GM11168 (cell line): ENCODE data around the gene RTF1.

ENCODE experiments used
- in situ Hi-C: fragments of 300-500 bp; cut with MboI; formaldehyde crosslinking; loops from one replicate; pipeline ENCODE4 v1.12.0; 2022; ENCODE audit warnings: low sequenced_read_pairs; ENCODE audit not compliant: unreplicated experiment

Gene RTF1

GRCh38 chr15:41484937-41485625, 68.2 kb downstream of the RTF1 start:
- in situ Hi-C loops: no loop called here

- in situ Hi-C loops: no loop called here
These were observed 69.4 kb downstream of the RTF1 start for GRCh38 chr15:41486286-41486685.

- in situ Hi-C loops: no loop called here
These were observed 70.5 kb downstream of the RTF1 start for GRCh38 chr15:41487381-41487780.

GRCh38 chr15:41487802-41488201, 70.9 kb downstream of the RTF1 start:
- in situ Hi-C loops: no loop called here

- in situ Hi-C loops: no loop called here
These were observed 72.7 kb downstream of the RTF1 start for GRCh38 chr15:41489641-41490040.

- in situ Hi-C loops: no loop called here
These were observed 73.5 kb downstream of the RTF1 start for GRCh38 chr15:41490355-41490754.

- in situ Hi-C loops: no loop called here
These were observed 75.0 kb downstream of the RTF1 start for GRCh38 chr15:41491889-41492288.

- in situ Hi-C loops: no loop called here
These were observed 75.8 kb downstream of the RTF1 start for GRCh38 chr15:41492597-41493204.

- in situ Hi-C loops: no loop called here
These were observed 76.5 kb downstream of the RTF1 start, which contains the start of gene ITPKA for GRCh38 chr15:41493205-41493901. Gene ITPKA (plus strand): TSS chr15:41493874. CDS start chr15:41493928, 54 bp downstream.

GRCh38 chr15:41493902-41494189, 77.0 kb downstream of the RTF1 start:
- in situ Hi-C loops: no loop called here

GRCh38 chr15:41494190-41494921, 77.5 kb downstream of the RTF1 start:
- in situ Hi-C loops: no loop called here

- in situ Hi-C loops: no loop called here
These were observed 78.2 kb downstream of the RTF1 start for GRCh38 chr15:41494922-41495735.

GRCh38 chr15:41495736-41496599, 79.1 kb downstream of the RTF1 start:
- in situ Hi-C loops: no loop called here

- in situ Hi-C loops: no loop called here
These were observed 81.8 kb downstream of the RTF1 start for GRCh38 chr15:41498657-41499056.

GRCh38 chr15:41499109-41499851, 82.4 kb downstream of the RTF1 start:
- in situ Hi-C loops: no loop called here

GRCh38 chr15:41501191-41501917, 84.5 kb downstream of the RTF1 start:
- in situ Hi-C loops: no loop called here

GRCh38 chr15:41501931-41502794, 85.3 kb downstream of the RTF1 start:
- in situ Hi-C loops: no loop called here
